ENCODE measurements around the gene LMX1A. TPM values are rescaled to one million over a fixed set of nuclear protein-coding genes. Genes with fewer than 3 reads are reported as not detected.

Gene LMX1A
- total and polyA plus RNA-seq, 4 donors = 0.05 to 0.17 TPM; not detected in 2

GRCh38 chr1:165284454-165284853, 72.1 kb downstream of the LMX1A start (continued):
- no peak for TF ChIP-seq CTCF (IDR thresholded peaks at IDR 0.05; ENCODE audit: low read depth, low read length, missing input control)

GRCh38 chr1:165281207-165281901, 75.2 kb downstream of the LMX1A start:
- Histone ChIP-seq H3K4me1 (ENCODE audit: control insufficient read depth in 4 of 4, insufficient read depth in 4 of 4, low read length in 3 of 4) (peaks cover 0 to 27% (median 21%) of the 10 kb centered on the region in 4 donors), H3K27ac (ENCODE audit: low read depth in 1 of 2, low read length in 2 of 2) (peak overlapping the region; percentile 14 to 62), H3K27me3 (ENCODE audit: control insufficient read depth in 4 of 4, insufficient read depth in 4 of 4, low read length in 3 of 4) (no peaks in the 10 kb centered on the region), H3K4me3 (ENCODE audit: low read depth in 1 of 3, low read length in 3 of 3) (no peak overlapping the region), H3K36me3 (ENCODE audit: control insufficient read depth in 4 of 4, insufficient read depth in 3 of 4, low read depth in 1 of 4, low read length in 3 of 4) (no peaks in the 10 kb centered on the region), H3K9ac (ENCODE audit: low read depth in 1 of 2, low read length in 2 of 2) (no peak overlapping the region), H3K9me3 (ENCODE audit: control insufficient read depth in 4 of 4, low read length in 3 of 4) (no peaks in the 10 kb centered on the region)
- DNase-seq (ENCODE audit: low spot score) = no peak
- WGBS = 26% methylated on average over 3 of the region's 3 CpGs
- TF ChIP-seq EGR1 (IDR thresholded peaks at IDR 0.05; ENCODE audit: low read depth in 2 of 2) (no peak), FOXA2 (IDR thresholded peaks at IDR 0.05) (no peak), ZBTB33 (IDR thresholded peaks at IDR 0.05) (peak; percentile 29), NR2F2 (IDR thresholded peaks at IDR 0.05) (peak; percentile 20), RAD21 (IDR thresholded peaks at IDR 0.05) (peak in 1 of 2 donors; percentile 30), TAF1 (conservative IDR thresholded peaks at IDR 0.05) (no peak), HNF4A (conservative IDR thresholded peaks at IDR 0.05) (peak; percentile 93 to 97), CTCF (IDR thresholded peaks at IDR 0.05; ENCODE audit: low read depth, low read length, missing input control) (no peak), YY1 (IDR thresholded peaks at IDR 0.05) (peak; percentile 47), GABPA (IDR thresholded peaks at IDR 0.05 in 1 of 2, conservative IDR thresholded peaks at IDR 0.05 in 1 of 2) (no peak), ATF3 (IDR thresholded peaks at IDR 0.05) (no peak), HNF4G (IDR thresholded peaks at IDR 0.05) (peak; percentile 84), FOXA1 (IDR thresholded peaks at IDR 0.05) (no peak), JUND (IDR thresholded peaks at IDR 0.05) (peak in 1 of 2 donors; percentile 32), SP1 (IDR thresholded peaks at IDR 0.05) (peak; percentile 83), RXRA (IDR thresholded peaks at IDR 0.05) (peak; percentile 55 to 74), MAX (IDR thresholded peaks at IDR 0.05) (peak; percentile 46), REST (IDR thresholded peaks at IDR 0.05) (peak; percentile 34)

Measured in liver (tissue), 9 donors.